Activated CD4-positive, CD25-positive, alpha-beta regulatory T cell treated with anti-CD3 and anti-CD28 coated beads, Interleukin-2, amount 50 U/mL, for 16 hours (primary cell): ENCODE results near the gene STAB2.
"Not testable (repeated sequence)": the region's sequence is repeated elsewhere in the genome, so short reads cannot be mapped to it uniquely, and the experiment has no call there.

Experiments used
- DNase-seq: peaks from one replicate; pipeline ENCODE4 v3.0.0-alpha.2; 2020; ENCODE audit warnings: low read depth, low spot score

Gene STAB2

GRCh38 chr12:103645202-103645601, 58.1 kb downstream of the STAB2 start:
- DNase-seq = no peak

- no peak for DNase-seq
Measured at GRCh38 chr12:103647267-103647666, 60.2 kb downstream of the STAB2 start.

GRCh38 chr12:103652808-103653207, 65.7 kb downstream of the STAB2 start:
- no peak for DNase-seq

GRCh38 chr12:103653568-103654173, 66.6 kb downstream of the STAB2 start:
- not testable (repeated sequence) for DNase-seq

GRCh38 chr12:103654816-103655215, 67.7 kb downstream of the STAB2 start:
- DNase-seq = no peak

- no peak for DNase-seq
Measured at GRCh38 chr12:103656291-103656690, 69.2 kb downstream of the STAB2 start.

GRCh38 chr12:103657331-103657730, 70.3 kb downstream of the STAB2 start:
- DNase-seq = no peak

GRCh38 chr12:103664626-103665025, 77.6 kb downstream of the STAB2 start:
- DNase-seq = no peak

- no peak for DNase-seq
Measured at GRCh38 chr12:103665971-103666370, 78.9 kb downstream of the STAB2 start.

- DNase-seq = no peak
Measured at GRCh38 chr12:103667125-103667524, 80.1 kb downstream of the STAB2 start.

GRCh38 chr12:103668520-103668919, 81.4 kb downstream of the STAB2 start:
- no peak for DNase-seq

GRCh38 chr12:103671367-103671766, 84.3 kb downstream of the STAB2 start:
- DNase-seq = no peak

GRCh38 chr12:103672401-103673119, 85.5 kb downstream of the STAB2 start:
- no peak for DNase-seq

- no peak for DNase-seq
Measured at GRCh38 chr12:103673487-103673886, 86.4 kb downstream of the STAB2 start.

GRCh38 chr12:103673891-103674375, 86.9 kb downstream of the STAB2 start:
- no peak for DNase-seq

GRCh38 chr12:103676893-103677292, 89.8 kb downstream of the STAB2 start:
- DNase-seq = no peak

- no peak for DNase-seq
Measured at GRCh38 chr12:103677341-103677740, 90.3 kb downstream of the STAB2 start.

- DNase-seq = no peak
Measured at GRCh38 chr12:103677905-103678304, 90.8 kb downstream of the STAB2 start.

- no peak for DNase-seq
Measured at GRCh38 chr12:103679421-103680170, 92.5 kb downstream of the STAB2 start.

- DNase-seq = no peak
Measured at GRCh38 chr12:103680591-103681141, 93.6 kb downstream of the STAB2 start.

- DNase-seq = no peak
Measured at GRCh38 chr12:103686026-103686425, 99.0 kb downstream of the STAB2 start.

GRCh38 chr12:103687253-103687652, 100.2 kb downstream of the STAB2 start:
- DNase-seq = no peak
